Fibroblast of lung (primary cell): ENCODE data around the gene SERPINB3. TPM values are rescaled to one million over a fixed set of nuclear protein-coding genes. Genes with fewer than 3 reads are reported as not detected.
A peak's percentile ranks its signal among the peaks of the same experiment; 100 is the strongest.
"Not testable (repeated sequence)": the region's sequence is repeated elsewhere in the genome, so short reads cannot be mapped to it uniquely, and the experiment has no call there.

ENCODE experiments used
- DNase-seq, 2 donors: peaks; one replicate each; pipeline versions ENCODE4 v3.0.0 to v3.0.0-alpha.2; 2010; ENCODE audit warnings: low read depth in 2 of 2
- H2AFZ ChIP-seq: 2 replicates; pipeline ENCODE4 v1.5.1; 2012; ENCODE audit warnings: low read length, control low read depth, inconsistent platforms
- H3K27ac ChIP-seq: 2 replicates; pipeline ENCODE4 v1.5.1; 2011; ENCODE audit warnings: low read length, control low read depth; ENCODE audit not compliant: insufficient read depth
- H3K27me3 ChIP-seq: 2 replicates; pipeline ENCODE4 v1.5.1; 2011; ENCODE audit warnings: mild to moderate bottlenecking, low read length; ENCODE audit not compliant: control insufficient read depth, insufficient read depth
- H3K36me3 ChIP-seq: 2 replicates; pipeline ENCODE4 v1.5.1; 2011; ENCODE audit warnings: low read length; ENCODE audit not compliant: control insufficient read depth, insufficient read depth
- H3K4me1 ChIP-seq: 2 replicates; pipeline ENCODE4 v1.5.1; 2011; ENCODE audit warnings: low read length; ENCODE audit not compliant: control insufficient read depth, insufficient read depth; ENCODE audit errors: extremely low read depth
- H3K4me2 ChIP-seq: 2 replicates; pipeline ENCODE4 v1.5.1; 2011; ENCODE audit warnings: low read length, control low read depth; ENCODE audit not compliant: insufficient read depth; ENCODE audit errors: extremely low read depth
- H3K4me3 ChIP-seq, 4 experiments: fragments of 200-600 bp in 1 of 4; sonication (generic) in 1 of 4; replicated peaks in 1 of 4; 2 replicates each; pipeline ENCODE4 v1.5.1; 2011 to 2016; ENCODE audit warnings: low read length in 4 of 4, low read depth in 3 of 4, mild to moderate bottlenecking in 3 of 4, control low read depth in 2 of 4, inconsistent platforms in 1 of 4, mixed read lengths in 1 of 4; ENCODE audit not compliant: insufficient read depth in 1 of 4; ENCODE audit errors: control extremely low read depth in 1 of 4
- H3K79me2 ChIP-seq: 2 replicates; pipeline ENCODE4 v1.5.1; 2012; ENCODE audit warnings: mild to moderate bottlenecking, low read length, inconsistent platforms; ENCODE audit not compliant: control insufficient read depth, insufficient read depth
- H3K9ac ChIP-seq: 2 replicates; pipeline ENCODE4 v1.5.1; 2011; ENCODE audit warnings: mild to moderate bottlenecking, low read length, control low read depth; ENCODE audit not compliant: insufficient read depth
- H3K9me3 ChIP-seq: 2 replicates; pipeline ENCODE4 v1.5.1; 2012; ENCODE audit warnings: low read depth, low read length; ENCODE audit not compliant: control insufficient read depth, insufficient read depth
- H4K20me1 ChIP-seq: 2 replicates; pipeline ENCODE4 v1.5.1; 2011; ENCODE audit warnings: low read length; ENCODE audit not compliant: control insufficient read depth, insufficient read depth; ENCODE audit errors: extremely low read depth
- EZH2 ChIP-seq: IDR thresholded peaks from 2 replicates; pipeline ENCODE4 v1.5.1; 2012; ENCODE audit warnings: low read length, control low read depth, mild to moderate bottlenecking; ENCODE audit errors: missing control alignments
- polyA plus RNA-seq, 2 donors: library from polyadenylated mRNA; depleted of rRNA in 1 of 2; stranded (reverse) in 1 of 2; unstranded in 1 of 2; fragments of >200 nt; gene quantifications; 2 replicates each; pipeline ENCODE4 v1.2.1, GENCODE V29; 2011 to 2012; ENCODE audit warnings: missing spikeins in 1 of 2
- total RNA-seq: library from RNA; depleted of rRNA; stranded (reverse); fragments of >200 nt; gene quantifications from 2 replicates; pipeline ENCODE4 v1.2.1, GENCODE V29; 2014
- TF ChIP-seq, protein P1 (sequence below), 2 donors: IDR thresholded peaks in 1 of 2; conservative IDR thresholded peaks in 1 of 2; 1 replicate in 1 of 2; 2 replicates in 1 of 2; pipeline ENCODE4 v1.5.1; 2011 to 2012; ENCODE audit warnings: low read length in 2 of 2, control low read depth in 1 of 2, inconsistent platforms in 1 of 2, low read depth in 1 of 2, mild to moderate bottlenecking in 1 of 2

The SERPINB3 gene
- total and polyA plus RNA-seq, 2 donors (not counting 1 experiment from before 2014, with no cell fraction given) = not detected

DNA sequence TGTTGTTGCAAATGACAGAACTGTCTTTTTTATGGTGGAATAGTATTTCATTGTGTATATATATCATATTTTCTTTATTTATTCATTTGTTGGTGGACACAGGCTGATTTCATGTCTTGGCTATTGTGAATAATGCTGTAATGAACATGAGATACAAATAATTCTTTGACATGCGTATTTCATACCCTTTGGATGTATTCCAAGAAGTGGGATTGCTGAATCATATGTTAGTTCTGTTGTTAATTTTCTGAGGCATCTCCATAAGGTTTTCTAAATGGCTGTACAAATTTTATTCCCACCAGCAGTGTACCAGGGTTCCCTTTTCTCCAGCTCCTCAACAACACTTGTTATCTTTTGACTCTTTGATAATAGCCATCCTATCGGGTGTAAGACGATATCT is 11.4 kb downstream of the SERPINB3 start:
- H4K20me1 ChIP-seq = not testable (repeated sequence)
- DNase-seq = peak in 1 of 2 donors; percentile 6

DNA sequence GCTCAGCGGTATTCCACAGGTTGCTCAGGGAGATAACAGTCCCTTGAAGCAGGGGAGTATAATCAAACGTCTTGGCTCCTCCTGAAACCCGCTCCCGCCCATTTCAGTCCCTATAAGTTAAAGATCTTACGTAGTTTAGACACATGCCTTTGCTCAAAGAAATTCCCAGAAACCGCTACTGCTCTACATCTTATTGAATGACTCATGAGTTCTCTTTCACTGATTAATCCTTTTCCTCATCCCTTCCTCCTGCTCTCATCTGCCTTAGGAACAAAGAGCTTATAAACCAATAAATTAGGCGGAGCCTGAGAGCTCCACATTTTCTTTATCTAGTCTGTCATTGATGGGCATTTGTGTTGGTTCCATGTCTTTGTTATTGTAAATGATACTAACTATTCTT is 13.5 kb downstream of the SERPINB3 start:
- no peak overlapping the region for H3K27ac ChIP-seq
- H2AFZ ChIP-seq = no peak overlapping the region
- no peak for TF ChIP-seq EZH2
- TF ChIP-seq, protein P1, sequence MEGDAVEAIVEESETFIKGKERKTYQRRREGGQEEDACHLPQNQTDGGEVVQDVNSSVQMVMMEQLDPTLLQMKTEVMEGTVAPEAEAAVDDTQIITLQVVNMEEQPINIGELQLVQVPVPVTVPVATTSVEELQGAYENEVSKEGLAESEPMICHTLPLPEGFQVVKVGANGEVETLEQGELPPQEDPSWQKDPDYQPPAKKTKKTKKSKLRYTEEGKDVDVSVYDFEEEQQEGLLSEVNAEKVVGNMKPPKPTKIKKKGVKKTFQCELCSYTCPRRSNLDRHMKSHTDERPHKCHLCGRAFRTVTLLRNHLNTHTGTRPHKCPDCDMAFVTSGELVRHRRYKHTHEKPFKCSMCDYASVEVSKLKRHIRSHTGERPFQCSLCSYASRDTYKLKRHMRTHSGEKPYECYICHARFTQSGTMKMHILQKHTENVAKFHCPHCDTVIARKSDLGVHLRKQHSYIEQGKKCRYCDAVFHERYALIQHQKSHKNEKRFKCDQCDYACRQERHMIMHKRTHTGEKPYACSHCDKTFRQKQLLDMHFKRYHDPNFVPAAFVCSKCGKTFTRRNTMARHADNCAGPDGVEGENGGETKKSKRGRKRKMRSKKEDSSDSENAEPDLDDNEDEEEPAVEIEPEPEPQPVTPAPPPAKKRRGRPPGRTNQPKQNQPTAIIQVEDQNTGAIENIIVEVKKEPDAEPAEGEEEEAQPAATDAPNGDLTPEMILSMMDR (conservative IDR thresholded peaks at IDR 0.05 in 1 of 2, IDR thresholded peaks at IDR 0.05 in 1 of 2; ENCODE audit: low read depth in 1 of 2, low read length in 2 of 2) = no peak

More for the DNA sequence above, 11.4 kb downstream of the SERPINB3 start:
- H3K27ac ChIP-seq, H3K36me3 ChIP-seq, H3K4me2 ChIP-seq, H3K9ac ChIP-seq, H3K4me3 ChIP-seq, H3K4me1 ChIP-seq, H3K27me3 ChIP-seq, H2AFZ ChIP-seq, H3K9me3 ChIP-seq, H3K79me2 ChIP-seq: not testable (repeated sequence)

DNA sequence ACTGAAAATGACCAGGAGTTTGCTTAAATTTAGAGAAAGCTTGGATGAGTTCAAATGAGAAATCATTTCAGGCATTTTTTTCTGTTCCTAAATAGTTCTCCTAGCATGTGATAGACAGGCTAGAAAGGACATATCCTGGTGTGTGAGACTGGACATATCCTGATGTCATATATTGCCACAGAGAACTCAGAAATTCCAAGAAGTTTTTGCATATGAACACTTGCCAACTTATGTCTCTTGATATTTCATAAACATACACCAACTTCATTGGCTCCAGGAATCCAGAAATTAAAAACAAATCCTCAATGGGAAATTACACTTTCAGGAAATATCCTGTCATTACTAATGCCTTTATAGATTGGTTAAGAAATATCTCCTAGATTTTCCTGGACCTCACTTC is 14.8 kb downstream of the SERPINB3 start:
- H3K27me3 ChIP-seq = no peaks in the 10 kb centered on the region
- no peaks in the 10 kb centered on the region for H3K79me2 ChIP-seq
- H3K9ac ChIP-seq = no peak overlapping the region
- H3K36me3 ChIP-seq = no peaks in the 10 kb centered on the region
- H3K4me1 ChIP-seq = no peaks in the 10 kb centered on the region
- H4K20me1 ChIP-seq = no peaks in the 10 kb centered on the region
- no peak overlapping the region for H2AFZ ChIP-seq
- DNase-seq = no peak
- no peak overlapping the region for H3K27ac ChIP-seq
- no peak for TF ChIP-seq EZH2
- TF ChIP-seq, protein P1 (conservative IDR thresholded peaks at IDR 0.05 in 1 of 2, IDR thresholded peaks at IDR 0.05 in 1 of 2; ENCODE audit: low read depth in 1 of 2, low read length in 2 of 2) = no peak
- no peaks in the 10 kb centered on the region for H3K9me3 ChIP-seq
- no peak overlapping the region for H3K4me3 ChIP-seq
- no peak overlapping the region for H3K4me2 ChIP-seq

More for the DNA sequence above, 13.5 kb downstream of the SERPINB3 start:
- peak in 1 of 2 donors; percentile 34 for DNase-seq
- Histone ChIP-seq H3K9ac (no peak overlapping the region), H3K4me2 (no peak overlapping the region), H3K79me2 (no peaks in the 10 kb centered on the region), H3K36me3 (no peaks in the 10 kb centered on the region), H3K9me3 (no peaks in the 10 kb centered on the region), H3K4me1 (no peaks in the 10 kb centered on the region), H3K27me3 (no peaks in the 10 kb centered on the region), H3K4me3 (no peak overlapping the region), H4K20me1 (no peaks in the 10 kb centered on the region)

DNA sequence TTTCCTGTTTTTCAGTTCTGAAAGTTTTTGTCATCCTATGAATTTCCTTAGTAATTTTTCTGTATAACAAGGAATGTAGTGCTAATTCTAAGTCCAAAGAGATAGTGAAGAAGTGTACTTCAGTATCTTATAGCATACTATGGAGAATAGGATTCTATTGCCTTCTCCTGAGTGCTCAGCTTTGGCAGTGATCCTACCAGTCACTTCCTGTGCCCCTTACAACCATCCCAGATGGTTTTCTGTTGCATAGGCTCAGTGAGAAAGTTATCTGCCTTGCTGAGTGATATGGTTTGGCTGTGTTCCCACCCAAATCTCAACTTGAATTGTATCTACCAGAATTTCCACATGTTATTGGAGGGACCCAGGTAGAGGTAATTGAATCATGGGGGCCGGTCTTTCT is 17.0 kb downstream of the SERPINB3 start:
- not testable (repeated sequence) for DNase-seq, H4K20me1 ChIP-seq, H3K4me3 ChIP-seq, H3K27me3 ChIP-seq, H3K79me2 ChIP-seq, H3K27ac ChIP-seq, H3K36me3 ChIP-seq, H3K4me2 ChIP-seq, H3K9ac ChIP-seq, H3K9me3 ChIP-seq, H2AFZ ChIP-seq, H3K4me1 ChIP-seq

DNA sequence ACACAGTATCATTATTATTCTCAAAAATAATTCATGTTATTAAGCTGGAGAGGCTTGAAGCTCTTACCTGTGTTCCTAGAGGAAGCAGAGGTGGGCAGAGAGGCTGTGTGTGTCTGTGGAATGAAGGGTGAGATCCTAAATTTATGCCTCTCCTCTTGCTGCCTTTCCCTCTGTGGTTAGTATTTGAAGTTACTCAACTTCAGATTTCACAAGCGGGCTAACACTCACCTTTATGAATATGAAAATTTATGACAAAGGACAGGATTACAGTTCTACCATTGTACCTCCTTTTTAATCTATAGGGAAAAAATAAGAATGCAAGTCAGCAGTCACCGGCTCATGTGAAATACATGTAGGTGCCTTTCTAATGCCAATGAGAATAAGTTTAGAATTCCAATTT is 17.6 kb downstream of the SERPINB3 start, which contains the start of gene SERPINB4:
TSS of gene SERPINB4 (minus strand) at position 115 of the 400 bp plus-strand sequence. CDS start 679 bp downstream, outside the sequence.
- not testable (repeated sequence) for H3K4me1 ChIP-seq, H3K79me2 ChIP-seq, DNase-seq, H4K20me1 ChIP-seq, H3K4me2 ChIP-seq, H3K9me3 ChIP-seq, H2AFZ ChIP-seq, H3K4me3 ChIP-seq, H3K36me3 ChIP-seq, H3K9ac ChIP-seq, H3K27ac ChIP-seq, H3K27me3 ChIP-seq
